ENCODE measurements around the gene MTHFD1L. TPM values are rescaled to one million over a fixed set of nuclear protein-coding genes. Genes with fewer than 3 reads are reported as not detected.
"Not testable (repeated sequence)": the region's sequence is repeated elsewhere in the genome, so short reads cannot be mapped to it uniquely, and the experiment has no call there.

The MTHFD1L gene
- total RNA-seq, 1 donor from 2014 or later: 125 TPM

GRCh38 chr6:151107897-151108427 is 242.5 kb downstream of the MTHFD1L start:
- peaks cover 2% of the 10 kb centered on the region for H3K27me3 Mint-ChIP-seq (ENCODE audit: insufficient read depth)
- no peak overlapping the region for H3K4me3 Mint-ChIP-seq
- no peaks in the 10 kb centered on the region for H3K4me1 Mint-ChIP-seq (ENCODE audit: low read depth)
- peaks cover 2% of the 10 kb centered on the region for H3K36me3 Mint-ChIP-seq (ENCODE audit: low read depth)
- DNase-seq (ENCODE audit: low spot score): no peak
- H3K9me3 Mint-ChIP-seq: no peaks in the 10 kb centered on the region
- no peak overlapping the region for H3K27ac Mint-ChIP-seq
- intact Hi-C loops (cut with micrococcal nuclease): no loop called here

GRCh38 chr6:151108548-151108947 is 243.0 kb downstream of the MTHFD1L start:
- Mint-ChIP-seq H3K4me1 (ENCODE audit: low read depth) (no peaks in the 10 kb centered on the region), H3K36me3 (ENCODE audit: low read depth) (peaks cover 2% of the 10 kb centered on the region), H3K27ac (no peak overlapping the region), H3K27me3 (ENCODE audit: insufficient read depth) (peaks cover 6% of the 10 kb centered on the region), H3K9me3 (no peaks in the 10 kb centered on the region), H3K4me3 (no peak overlapping the region)
- DNase-seq (ENCODE audit: low spot score): no peak
- intact Hi-C loops (cut with micrococcal nuclease): no loop called here

GRCh38 chr6:151109361-151109760 is 243.9 kb downstream of the MTHFD1L start:
- intact Hi-C loops (cut with micrococcal nuclease): no loop called here
- H3K9me3 Mint-ChIP-seq: no peaks in the 10 kb centered on the region
- no peak overlapping the region for H3K4me3 Mint-ChIP-seq
- H3K27ac Mint-ChIP-seq: no peak overlapping the region
- H3K4me1 Mint-ChIP-seq (ENCODE audit: low read depth): no peaks in the 10 kb centered on the region
- DNase-seq (ENCODE audit: low spot score): no peak
- peaks cover 8% of the 10 kb centered on the region for H3K27me3 Mint-ChIP-seq (ENCODE audit: insufficient read depth)
- H3K36me3 Mint-ChIP-seq (ENCODE audit: low read depth): no peaks in the 10 kb centered on the region

GRCh38 chr6:151109869-151110575 is 244.5 kb downstream of the MTHFD1L start:
- Mint-ChIP-seq H3K9me3 (no peaks in the 10 kb centered on the region), H3K36me3 (ENCODE audit: low read depth) (no peaks in the 10 kb centered on the region), H3K4me1 (ENCODE audit: low read depth) (no peaks in the 10 kb centered on the region), H3K4me3 (no peak overlapping the region), H3K27ac (no peak overlapping the region), H3K27me3 (ENCODE audit: insufficient read depth) (peaks cover 8% of the 10 kb centered on the region)
- DNase-seq (ENCODE audit: low spot score): no peak
- intact Hi-C loops (cut with micrococcal nuclease): no loop called here

- intact Hi-C loops (cut with micrococcal nuclease): no loop called here
- no peaks in the 10 kb centered on the region for H3K36me3 Mint-ChIP-seq (ENCODE audit: low read depth)
- peaks cover 8% of the 10 kb centered on the region for H3K27me3 Mint-ChIP-seq (ENCODE audit: insufficient read depth)
- no peak overlapping the region for H3K27ac Mint-ChIP-seq
- no peak overlapping the region for H3K4me3 Mint-ChIP-seq
- no peaks in the 10 kb centered on the region for H3K4me1 Mint-ChIP-seq (ENCODE audit: low read depth)
- no peaks in the 10 kb centered on the region for H3K9me3 Mint-ChIP-seq
- no peak for DNase-seq (ENCODE audit: low spot score)
These were observed 245.0 kb downstream of the MTHFD1L start for GRCh38 chr6:151110576-151110905.

- Mint-ChIP-seq H3K36me3 (ENCODE audit: low read depth) (no peaks in the 10 kb centered on the region), H3K4me1 (ENCODE audit: low read depth) (no peaks in the 10 kb centered on the region), H3K27ac (no peak overlapping the region), H3K4me3 (no peak overlapping the region), H3K27me3 (ENCODE audit: insufficient read depth) (peaks cover 10% of the 10 kb centered on the region), H3K9me3 (no peaks in the 10 kb centered on the region)
- intact Hi-C loops (cut with micrococcal nuclease): no loop called here
- no peak for DNase-seq (ENCODE audit: low spot score)
These were observed 246.2 kb downstream of the MTHFD1L start for GRCh38 chr6:151111670-151112069.

- H3K27me3 Mint-ChIP-seq (ENCODE audit: insufficient read depth): peaks cover 10% of the 10 kb centered on the region
- H3K27ac Mint-ChIP-seq: no peak overlapping the region
- H3K36me3 Mint-ChIP-seq (ENCODE audit: low read depth): no peaks in the 10 kb centered on the region
- no peaks in the 10 kb centered on the region for H3K9me3 Mint-ChIP-seq
- no peaks in the 10 kb centered on the region for H3K4me1 Mint-ChIP-seq (ENCODE audit: low read depth)
- H3K4me3 Mint-ChIP-seq: no peak overlapping the region
- no peak for DNase-seq (ENCODE audit: low spot score)
- intact Hi-C loops (cut with micrococcal nuclease): no loop called here
These were observed 246.6 kb downstream of the MTHFD1L start for GRCh38 chr6:151112130-151112529.

GRCh38 chr6:151112884-151113283 is 247.4 kb downstream of the MTHFD1L start:
- H3K4me1 Mint-ChIP-seq (ENCODE audit: low read depth); intact Hi-C loops (cut with micrococcal nuclease); H3K4me3 Mint-ChIP-seq; H3K36me3 Mint-ChIP-seq (ENCODE audit: low read depth); H3K9me3 Mint-ChIP-seq; H3K27ac Mint-ChIP-seq; DNase-seq (ENCODE audit: low spot score): not testable (repeated sequence)
- H3K27me3 Mint-ChIP-seq (ENCODE audit: insufficient read depth): peaks cover 10% of the 10 kb centered on the region

GRCh38 chr6:151113641-151114040 is 248.1 kb downstream of the MTHFD1L start:
- Mint-ChIP-seq H3K9me3 (no peaks in the 10 kb centered on the region), H3K27me3 (ENCODE audit: insufficient read depth) (peaks cover 8% of the 10 kb centered on the region), H3K4me3 (no peak overlapping the region), H3K27ac (no peak overlapping the region), H3K36me3 (ENCODE audit: low read depth) (no peaks in the 10 kb centered on the region), H3K4me1 (ENCODE audit: low read depth) (peaks cover 5% of the 10 kb centered on the region)
- no peak for DNase-seq (ENCODE audit: low spot score)
- intact Hi-C loops (cut with micrococcal nuclease): no loop called here

GRCh38 chr6:151118461-151119123 is 253.1 kb downstream of the MTHFD1L start:
- Mint-ChIP-seq H3K4me1 (ENCODE audit: low read depth) (peaks cover 7% of the 10 kb centered on the region), H3K36me3 (ENCODE audit: low read depth) (no peaks in the 10 kb centered on the region), H3K27ac (no peak overlapping the region), H3K27me3 (ENCODE audit: insufficient read depth) (peaks cover 4% of the 10 kb centered on the region), H3K4me3 (no peak overlapping the region), H3K9me3 (no peaks in the 10 kb centered on the region)
- intact Hi-C loops (cut with micrococcal nuclease): no loop called here
- DNase-seq (ENCODE audit: low spot score): no peak

- no peak overlapping the region for H3K4me3 Mint-ChIP-seq
- H3K36me3 Mint-ChIP-seq (ENCODE audit: low read depth): no peaks in the 10 kb centered on the region
- no peaks in the 10 kb centered on the region for H3K9me3 Mint-ChIP-seq
- H3K27ac Mint-ChIP-seq: no peak overlapping the region
- H3K27me3 Mint-ChIP-seq (ENCODE audit: insufficient read depth): peaks cover 2% of the 10 kb centered on the region
- intact Hi-C loops (cut with micrococcal nuclease): no loop called here
- DNase-seq (ENCODE audit: low spot score): no peak
- H3K4me1 Mint-ChIP-seq (ENCODE audit: low read depth): peaks cover 7% of the 10 kb centered on the region
These were observed 254.5 kb downstream of the MTHFD1L start for GRCh38 chr6:151119823-151120524.

GRCh38 chr6:151121900-151122299 is 256.4 kb downstream of the MTHFD1L start:
- Mint-ChIP-seq H3K36me3 (ENCODE audit: low read depth) (no peaks in the 10 kb centered on the region), H3K27me3 (ENCODE audit: insufficient read depth) (no peaks in the 10 kb centered on the region), H3K27ac (no peak overlapping the region), H3K9me3 (no peaks in the 10 kb centered on the region), H3K4me1 (ENCODE audit: low read depth) (peaks cover 7% of the 10 kb centered on the region), H3K4me3 (no peak overlapping the region)
- intact Hi-C loops (cut with micrococcal nuclease): no loop called here
- no peak for DNase-seq (ENCODE audit: low spot score)

- H3K4me1 Mint-ChIP-seq (ENCODE audit: low read depth); H3K36me3 Mint-ChIP-seq (ENCODE audit: low read depth); H3K4me3 Mint-ChIP-seq; H3K9me3 Mint-ChIP-seq; DNase-seq (ENCODE audit: low spot score); H3K27ac Mint-ChIP-seq; intact Hi-C loops (cut with micrococcal nuclease); H3K27me3 Mint-ChIP-seq (ENCODE audit: insufficient read depth): not testable (repeated sequence)
These were observed 258.1 kb downstream of the MTHFD1L start for GRCh38 chr6:151123641-151124040.
